IMR-90 (cell line): ENCODE results near the gene DLG4.

Source experiments
- CEBPB ChIP-seq: IDR thresholded peaks from 2 replicates; pipeline ENCODE4 v1.6.1; 2012; ENCODE audit warnings: low read depth, low read length, improper control_type of control experiment
- CHD1 ChIP-seq: IDR thresholded peaks from 2 replicates; pipeline ENCODE4 v1.6.1; 2012; ENCODE audit warnings: low read depth, low read length, improper control_type of control experiment
- FOS ChIP-seq: fragments of 150-350 bp; IDR thresholded peaks from 2 replicates; pipeline ENCODE4 v1.6.1; 2016; ENCODE audit warnings: low read depth, low read length
- MAFK ChIP-seq: IDR thresholded peaks from 2 replicates; pipeline ENCODE4 v1.6.1; 2012; ENCODE audit warnings: low read depth, low read length, improper control_type of control experiment
- MAZ ChIP-seq: IDR thresholded peaks from 2 replicates; pipeline ENCODE4 v1.6.1; 2012; ENCODE audit warnings: low read depth, mild to moderate bottlenecking, low read length, improper control_type of control experiment, moderate library complexity, borderline replicate concordance
- MXI1 ChIP-seq: IDR thresholded peaks from 2 replicates; pipeline ENCODE4 v1.6.1; 2012; ENCODE audit warnings: low read depth, mild to moderate bottlenecking, low read length, moderate library complexity, borderline replicate concordance
- POLR2A ChIP-seq: IDR thresholded peaks from 2 replicates; pipeline ENCODE4 v1.6.1; 2012; ENCODE audit warnings: mild to moderate bottlenecking, low read depth, low read length
- RAD21 ChIP-seq: IDR thresholded peaks from 2 replicates; pipeline ENCODE4 v1.6.1; 2012; ENCODE audit warnings: low read length, improper control_type of control experiment
- RCOR1 ChIP-seq: IDR thresholded peaks from 2 replicates; pipeline ENCODE4 v1.6.1; 2012; ENCODE audit warnings: mild to moderate bottlenecking, low read length, improper control_type of control experiment; ENCODE audit not compliant: insufficient replicate concordance
- SMC3 ChIP-seq: fragments of 150-350 bp; IDR thresholded peaks from 2 replicates; pipeline ENCODE4 v1.6.1; 2016; ENCODE audit warnings: low read depth, mild to moderate bottlenecking, antibody characterized with exemption, low read length, moderate library complexity
- TF ChIP-seq, protein P1 (sequence below): conservative IDR thresholded peaks from 2 replicates; pipeline ENCODE4 v1.5.1; 2012; ENCODE audit warnings: mild to moderate bottlenecking, low read depth, low read length, improper control_type of control experiment
- TF ChIP-seq, protein P2 (sequence below): fragments of 150-350 bp; IDR thresholded peaks from 2 replicates; pipeline ENCODE4 v1.6.1; 2016; ENCODE audit warnings: low read depth, mild to moderate bottlenecking, low read length, moderate library complexity, borderline replicate concordance
- TF ChIP-seq, protein P3 (sequence below): fragments of 150-350 bp; IDR thresholded peaks from 2 replicates; pipeline ENCODE4 v1.6.1; 2017; ENCODE audit warnings: mild to moderate bottlenecking, antibody characterized with exemption, low read length, low read depth

DNA sequence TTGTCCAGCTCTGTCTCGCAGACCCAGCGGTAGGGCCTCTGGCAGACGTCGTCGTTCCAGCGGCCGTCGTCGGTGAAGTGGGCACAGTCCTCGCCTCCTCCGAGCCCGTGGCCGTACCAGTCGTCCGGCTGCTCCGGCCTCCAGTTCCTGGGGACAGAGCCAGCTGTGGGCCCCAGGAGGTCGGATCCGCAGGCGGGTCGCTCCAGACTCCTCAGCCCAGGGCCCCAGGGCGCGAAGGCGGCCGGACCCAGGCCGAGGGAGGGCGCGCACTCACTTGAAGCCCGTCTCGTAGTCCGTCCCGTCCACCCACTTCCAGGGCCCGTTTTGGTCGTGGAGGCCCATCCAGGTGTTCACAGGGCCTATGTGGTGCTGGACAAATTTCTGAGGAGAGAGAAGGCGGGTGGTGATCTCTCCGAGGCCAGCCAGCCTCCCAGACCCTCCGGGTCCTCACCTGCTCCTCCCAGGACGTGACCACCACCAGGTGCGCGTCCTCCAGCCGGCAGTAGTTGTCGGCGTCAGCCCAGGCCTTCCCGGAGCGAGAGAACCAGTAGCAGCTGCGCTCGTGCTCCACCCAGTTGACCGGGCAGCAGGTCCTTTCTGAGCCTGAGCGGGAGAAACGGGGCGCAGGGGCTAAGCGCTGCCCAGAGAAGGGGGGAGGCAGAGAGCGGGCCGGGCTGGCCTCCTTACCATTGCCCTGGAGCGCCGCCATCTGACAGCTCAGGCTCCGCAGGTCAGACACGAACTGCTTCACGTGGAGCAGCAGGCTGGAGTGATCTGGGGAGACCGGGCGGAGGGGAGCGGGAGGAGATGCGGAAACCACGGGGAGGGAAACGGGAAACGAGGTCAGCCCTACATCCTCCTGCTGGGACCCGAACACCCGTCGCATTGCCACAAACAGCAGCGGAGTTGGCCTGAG is 45.7 kb downstream of the DLG4 start:
- TF ChIP-seq CHD1 = no peak
- TF ChIP-seq, protein P1, sequence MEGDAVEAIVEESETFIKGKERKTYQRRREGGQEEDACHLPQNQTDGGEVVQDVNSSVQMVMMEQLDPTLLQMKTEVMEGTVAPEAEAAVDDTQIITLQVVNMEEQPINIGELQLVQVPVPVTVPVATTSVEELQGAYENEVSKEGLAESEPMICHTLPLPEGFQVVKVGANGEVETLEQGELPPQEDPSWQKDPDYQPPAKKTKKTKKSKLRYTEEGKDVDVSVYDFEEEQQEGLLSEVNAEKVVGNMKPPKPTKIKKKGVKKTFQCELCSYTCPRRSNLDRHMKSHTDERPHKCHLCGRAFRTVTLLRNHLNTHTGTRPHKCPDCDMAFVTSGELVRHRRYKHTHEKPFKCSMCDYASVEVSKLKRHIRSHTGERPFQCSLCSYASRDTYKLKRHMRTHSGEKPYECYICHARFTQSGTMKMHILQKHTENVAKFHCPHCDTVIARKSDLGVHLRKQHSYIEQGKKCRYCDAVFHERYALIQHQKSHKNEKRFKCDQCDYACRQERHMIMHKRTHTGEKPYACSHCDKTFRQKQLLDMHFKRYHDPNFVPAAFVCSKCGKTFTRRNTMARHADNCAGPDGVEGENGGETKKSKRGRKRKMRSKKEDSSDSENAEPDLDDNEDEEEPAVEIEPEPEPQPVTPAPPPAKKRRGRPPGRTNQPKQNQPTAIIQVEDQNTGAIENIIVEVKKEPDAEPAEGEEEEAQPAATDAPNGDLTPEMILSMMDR = no peak
- TF ChIP-seq MXI1 = no peak
- TF ChIP-seq POLR2A = no peak
- TF ChIP-seq MAFK = no peak
- TF ChIP-seq RCOR1 = no peak
- TF ChIP-seq MAZ = no peak
- TF ChIP-seq, protein P2, sequence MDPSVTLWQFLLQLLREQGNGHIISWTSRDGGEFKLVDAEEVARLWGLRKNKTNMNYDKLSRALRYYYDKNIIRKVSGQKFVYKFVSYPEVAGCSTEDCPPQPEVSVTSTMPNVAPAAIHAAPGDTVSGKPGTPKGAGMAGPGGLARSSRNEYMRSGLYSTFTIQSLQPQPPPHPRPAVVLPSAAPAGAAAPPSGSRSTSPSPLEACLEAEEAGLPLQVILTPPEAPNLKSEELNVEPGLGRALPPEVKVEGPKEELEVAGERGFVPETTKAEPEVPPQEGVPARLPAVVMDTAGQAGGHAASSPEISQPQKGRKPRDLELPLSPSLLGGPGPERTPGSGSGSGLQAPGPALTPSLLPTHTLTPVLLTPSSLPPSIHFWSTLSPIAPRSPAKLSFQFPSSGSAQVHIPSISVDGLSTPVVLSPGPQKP = no peak
- TF ChIP-seq, protein P3, sequence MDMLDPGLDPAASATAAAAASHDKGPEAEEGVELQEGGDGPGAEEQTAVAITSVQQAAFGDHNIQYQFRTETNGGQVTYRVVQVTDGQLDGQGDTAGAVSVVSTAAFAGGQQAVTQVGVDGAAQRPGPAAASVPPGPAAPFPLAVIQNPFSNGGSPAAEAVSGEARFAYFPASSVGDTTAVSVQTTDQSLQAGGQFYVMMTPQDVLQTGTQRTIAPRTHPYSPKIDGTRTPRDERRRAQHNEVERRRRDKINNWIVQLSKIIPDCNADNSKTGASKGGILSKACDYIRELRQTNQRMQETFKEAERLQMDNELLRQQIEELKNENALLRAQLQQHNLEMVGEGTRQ = no peak
- TF ChIP-seq RAD21 = no peak
- TF ChIP-seq FOS = no peak
- TF ChIP-seq SMC3 = no peak
- TF ChIP-seq CEBPB = no peak
